HL-60 (cell line): ENCODE results near the gene SLC35B4.

Experiments
- DNase-seq, 2 experiments: peaks; one replicate each; pipeline ENCODE4 v3.0.0-alpha.2; 2010 to 2020; ENCODE audit warnings: low read depth in 1 of 2, low spot score in 1 of 2
- H3K27ac ChIP-seq: fragments of 250-450 bp; sonication (Bioruptor Pico); replicated peaks from 2 replicates; pipeline ENCODE4 v1.5.1; 2020; ENCODE audit warnings: mild to moderate bottlenecking, moderate library complexity
- H3K27me3 ChIP-seq: fragments of 250-450 bp; sonication (Bioruptor Pico); 2 replicates; pipeline ENCODE4 v1.5.1; 2021; ENCODE audit warnings: mild to moderate bottlenecking, moderate library complexity; ENCODE audit not compliant: insufficient read depth, poor library complexity, severe bottlenecking
- H3K4me3 ChIP-seq: replicated peaks from 2 replicates; pipeline ENCODE4 v1.5.1; 2011; ENCODE audit warnings: mild to moderate bottlenecking, control low read depth, low read length; ENCODE audit not compliant: insufficient read depth
- GABPA ChIP-seq: IDR thresholded peaks from 2 replicates; pipeline ENCODE4 v1.6.1; 2012; ENCODE audit warnings: low read depth
- POLR2AphosphoS5 ChIP-seq: IDR thresholded peaks from 2 replicates; pipeline ENCODE4 v1.6.1; 2012; ENCODE audit warnings: low read depth
- SPI1 ChIP-seq: IDR thresholded peaks from 2 replicates; pipeline ENCODE4 v1.6.1; 2012; ENCODE audit warnings: low read depth, mild to moderate bottlenecking, borderline replicate concordance
- TF ChIP-seq, protein P1 (sequence below): IDR thresholded peaks from 2 replicates; pipeline ENCODE4 v1.6.1; 2012; ENCODE audit warnings: low read depth; ENCODE audit not compliant: insufficient replicate concordance
- TF ChIP-seq, protein P2 (sequence below): IDR thresholded peaks from one replicate; pipeline ENCODE4 v1.5.1; 2011; ENCODE audit warnings: low read length, control low read depth, inconsistent platforms; ENCODE audit not compliant: insufficient read depth

The SLC35B4 gene

GRCh38 chr7:134350709-134351108, 34.0 kb upstream of the SLC35B4 start:
- DNase-seq = no peak
- H3K27ac ChIP-seq = no peak overlapping the region
- H3K4me3 ChIP-seq = no peak overlapping the region
- TF ChIP-seq POLR2AphosphoS5 = no peak
- H3K27me3 ChIP-seq = no peaks in the 10 kb centered on the region

GRCh38 chr7:134347567-134347966, 30.8 kb upstream of the SLC35B4 start:
- H3K27me3 ChIP-seq = peaks cover 6% of the 10 kb centered on the region
- no peak for DNase-seq
- no peak overlapping the region for H3K4me3 ChIP-seq
- TF ChIP-seq, protein P1, sequence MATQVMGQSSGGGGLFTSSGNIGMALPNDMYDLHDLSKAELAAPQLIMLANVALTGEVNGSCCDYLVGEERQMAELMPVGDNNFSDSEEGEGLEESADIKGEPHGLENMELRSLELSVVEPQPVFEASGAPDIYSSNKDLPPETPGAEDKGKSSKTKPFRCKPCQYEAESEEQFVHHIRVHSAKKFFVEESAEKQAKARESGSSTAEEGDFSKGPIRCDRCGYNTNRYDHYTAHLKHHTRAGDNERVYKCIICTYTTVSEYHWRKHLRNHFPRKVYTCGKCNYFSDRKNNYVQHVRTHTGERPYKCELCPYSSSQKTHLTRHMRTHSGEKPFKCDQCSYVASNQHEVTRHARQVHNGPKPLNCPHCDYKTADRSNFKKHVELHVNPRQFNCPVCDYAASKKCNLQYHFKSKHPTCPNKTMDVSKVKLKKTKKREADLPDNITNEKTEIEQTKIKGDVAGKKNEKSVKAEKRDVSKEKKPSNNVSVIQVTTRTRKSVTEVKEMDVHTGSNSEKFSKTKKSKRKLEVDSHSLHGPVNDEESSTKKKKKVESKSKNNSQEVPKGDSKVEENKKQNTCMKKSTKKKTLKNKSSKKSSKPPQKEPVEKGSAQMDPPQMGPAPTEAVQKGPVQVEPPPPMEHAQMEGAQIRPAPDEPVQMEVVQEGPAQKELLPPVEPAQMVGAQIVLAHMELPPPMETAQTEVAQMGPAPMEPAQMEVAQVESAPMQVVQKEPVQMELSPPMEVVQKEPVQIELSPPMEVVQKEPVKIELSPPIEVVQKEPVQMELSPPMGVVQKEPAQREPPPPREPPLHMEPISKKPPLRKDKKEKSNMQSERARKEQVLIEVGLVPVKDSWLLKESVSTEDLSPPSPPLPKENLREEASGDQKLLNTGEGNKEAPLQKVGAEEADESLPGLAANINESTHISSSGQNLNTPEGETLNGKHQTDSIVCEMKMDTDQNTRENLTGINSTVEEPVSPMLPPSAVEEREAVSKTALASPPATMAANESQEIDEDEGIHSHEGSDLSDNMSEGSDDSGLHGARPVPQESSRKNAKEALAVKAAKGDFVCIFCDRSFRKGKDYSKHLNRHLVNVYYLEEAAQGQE = no peak
- TF ChIP-seq SPI1 = no peak
- H3K27ac ChIP-seq = no peak overlapping the region

DNA sequence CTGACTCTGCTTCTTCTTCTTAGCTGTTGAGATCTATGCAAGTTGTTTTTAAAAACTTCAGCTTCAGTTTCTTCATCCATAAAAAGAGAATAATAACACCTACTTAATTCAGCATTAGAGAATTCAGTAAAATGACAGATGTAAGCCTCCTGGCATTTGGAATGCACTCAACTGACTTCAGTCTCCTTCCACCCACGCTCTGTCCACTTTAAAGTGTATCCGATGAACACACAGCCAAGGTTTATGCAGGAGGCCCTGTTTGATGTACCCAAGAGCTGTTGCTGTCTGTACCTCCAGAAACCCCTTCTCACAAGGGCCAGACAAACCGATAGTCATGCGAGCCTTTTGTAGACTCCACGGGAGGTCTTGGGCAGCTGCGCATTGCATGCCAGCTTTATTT, 27.1 kb upstream of the SLC35B4 start:
- no peak for DNase-seq
- no peak overlapping the region for H3K4me3 ChIP-seq
- TF ChIP-seq, protein P2, sequence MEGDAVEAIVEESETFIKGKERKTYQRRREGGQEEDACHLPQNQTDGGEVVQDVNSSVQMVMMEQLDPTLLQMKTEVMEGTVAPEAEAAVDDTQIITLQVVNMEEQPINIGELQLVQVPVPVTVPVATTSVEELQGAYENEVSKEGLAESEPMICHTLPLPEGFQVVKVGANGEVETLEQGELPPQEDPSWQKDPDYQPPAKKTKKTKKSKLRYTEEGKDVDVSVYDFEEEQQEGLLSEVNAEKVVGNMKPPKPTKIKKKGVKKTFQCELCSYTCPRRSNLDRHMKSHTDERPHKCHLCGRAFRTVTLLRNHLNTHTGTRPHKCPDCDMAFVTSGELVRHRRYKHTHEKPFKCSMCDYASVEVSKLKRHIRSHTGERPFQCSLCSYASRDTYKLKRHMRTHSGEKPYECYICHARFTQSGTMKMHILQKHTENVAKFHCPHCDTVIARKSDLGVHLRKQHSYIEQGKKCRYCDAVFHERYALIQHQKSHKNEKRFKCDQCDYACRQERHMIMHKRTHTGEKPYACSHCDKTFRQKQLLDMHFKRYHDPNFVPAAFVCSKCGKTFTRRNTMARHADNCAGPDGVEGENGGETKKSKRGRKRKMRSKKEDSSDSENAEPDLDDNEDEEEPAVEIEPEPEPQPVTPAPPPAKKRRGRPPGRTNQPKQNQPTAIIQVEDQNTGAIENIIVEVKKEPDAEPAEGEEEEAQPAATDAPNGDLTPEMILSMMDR = no peak
- TF ChIP-seq SPI1 (no peak), POLR2AphosphoS5 (no peak), GABPA (no peak)
- TF ChIP-seq, protein P1 = no peak
- no peak overlapping the region for H3K27ac ChIP-seq
- H3K27me3 ChIP-seq = peaks cover 6% of the 10 kb centered on the region

- peaks cover 6% of the 10 kb centered on the region for H3K27me3 ChIP-seq
- TF ChIP-seq POLR2AphosphoS5 (no peak), SPI1 (no peak), GABPA (no peak)
- TF ChIP-seq, protein P1 = no peak
- DNase-seq = no peak
- no peak overlapping the region for H3K27ac ChIP-seq
- H3K4me3 ChIP-seq = no peak overlapping the region
Measured at GRCh38 chr7:134343136-134343535, 26.4 kb upstream of the SLC35B4 start.

GRCh38 chr7:134339475-134339874, 22.7 kb upstream of the SLC35B4 start:
- H3K27ac ChIP-seq = no peak overlapping the region
- no peak for DNase-seq
- TF ChIP-seq POLR2AphosphoS5 (no peak), GABPA (no peak), SPI1 (no peak)
- TF ChIP-seq, protein P1 = no peak
- TF ChIP-seq, protein P2 = no peak
- peaks cover 6% of the 10 kb centered on the region for H3K27me3 ChIP-seq
- H3K4me3 ChIP-seq = no peak overlapping the region
